H1 (cell line): ENCODE results near the gene GPR141. TPM values are rescaled to one million over a fixed set of nuclear protein-coding genes. Genes with fewer than 3 reads are reported as not detected.

Experiments used
- CTCF ChIA-PET: fragments of 300-600 bp; sonication (Branson Sonifier 250); formaldehyde crosslinking; loops from one replicate; lab custom pipeline; 2021; ENCODE audit not compliant: partially characterized antibody; lab: Charles Lee
- POLR2A ChIA-PET: fragments of 300-600 bp; sonication (Branson Sonifier 250); formaldehyde crosslinking; loops from one replicate; lab custom pipeline; 2021; ENCODE audit warnings: inconsistent platforms; ENCODE audit not compliant: partially characterized antibody; lab: Charles Lee
- DNase-seq, 2 experiments: peaks; one replicate each; pipeline versions ENCODE4 v3.0.0 to v3.0.0-alpha.2; 2010 to 2022; ENCODE audit warnings: low spot score in 2 of 2, low read depth in 1 of 2, mixed read lengths in 1 of 2
- FAIRE-seq: peaks from 2 replicates; lab custom pipeline; 2011; peaks lifted over from hg19 to GRCh38; lab: Jason Lieb, UNC
- H2AFZ ChIP-seq: 2 replicates; pipeline ENCODE4 v1.8.1; 2012; ENCODE audit warnings: low read length, inconsistent platforms
- H2AK5ac ChIP-seq: 2 replicates; pipeline ENCODE4 v1.6.1; 2013; ENCODE audit warnings: low read depth, low read length
- H2BK120ac ChIP-seq: replicated peaks from 2 replicates; pipeline ENCODE3; 2013; ENCODE audit warnings: low read depth, low read length, inconsistent platforms
- H2BK12ac ChIP-seq: 2 replicates; pipeline ENCODE4 v1.6.1; 2013; ENCODE audit warnings: low read depth, low read length
- H2BK15ac ChIP-seq: 2 replicates; pipeline ENCODE4 v1.6.1; 2013; ENCODE audit warnings: low read length
- H2BK20ac ChIP-seq: 2 replicates; pipeline ENCODE4 v1.6.1; 2013; ENCODE audit warnings: low read length
- H2BK5ac ChIP-seq: 2 replicates; pipeline ENCODE4 v1.6.1; 2013; ENCODE audit warnings: low read depth, low read length
- H3K14ac ChIP-seq: 2 replicates; pipeline ENCODE4 v1.6.1; 2013; ENCODE audit warnings: inconsistent platforms; ENCODE audit not compliant: insufficient read length
- H3K18ac ChIP-seq: 2 replicates; pipeline ENCODE4 v1.6.1; 2013; ENCODE audit warnings: low read length; ENCODE audit errors: extremely low read depth
- H3K23ac ChIP-seq: 2 replicates; pipeline ENCODE4 v1.6.1; 2013; ENCODE audit warnings: inconsistent platforms; ENCODE audit not compliant: insufficient read length
- H3K23me2 ChIP-seq: 2 replicates; pipeline ENCODE4 v1.6.1; 2013; ENCODE audit warnings: low read depth, low read length
- H3K27ac ChIP-seq: 2 replicates; pipeline ENCODE4 v1.6.1; 2011; ENCODE audit warnings: low read depth, low read length, inconsistent platforms
- H3K27me3 ChIP-seq, 4 experiments: replicated peaks in 1 of 4; 1 replicate in 1 of 4; 2 replicates in 3 of 4; pipeline versions ENCODE4 v1.6.1 to v1.8.1; 2011 to 2013; ENCODE audit warnings: low read length in 3 of 4, mild to moderate bottlenecking in 3 of 4, inconsistent platforms in 2 of 4, mixed read lengths in 2 of 4, moderate library complexity in 1 of 4; ENCODE audit not compliant: control insufficient read depth in 3 of 4, insufficient read depth in 3 of 4; ENCODE audit errors: extremely low read depth in 1 of 4
- H3K36me3 ChIP-seq, 4 experiments: 2 replicates each; pipeline versions ENCODE4 v1.6.1 to v1.8.1; 2011 to 2013; ENCODE audit warnings: mild to moderate bottlenecking in 4 of 4, low read length in 3 of 4, moderate library complexity in 2 of 4, control low read depth in 1 of 4, inconsistent platforms in 1 of 4; ENCODE audit not compliant: insufficient read depth in 4 of 4, control insufficient read depth in 2 of 4
- H3K4ac ChIP-seq: replicated peaks from 2 replicates; pipeline ENCODE3; 2013; ENCODE audit warnings: low read length, low read depth, mixed read lengths, inconsistent platforms; ENCODE audit not compliant: insufficient read length
- H3K4me1 ChIP-seq, 4 experiments: replicated peaks in 1 of 4; 1 replicate in 1 of 4; 2 replicates in 3 of 4; pipeline versions ENCODE4 v1.6.1 to v1.8.1; 2011 to 2013; ENCODE audit warnings: low read length in 3 of 4, inconsistent platforms in 2 of 4, mixed read lengths in 1 of 4; ENCODE audit not compliant: insufficient read depth in 4 of 4, control insufficient read depth in 3 of 4
- H3K4me2 ChIP-seq, 2 experiments: 2 replicates each; pipeline versions ENCODE4 v1.6.1 to v1.8.1; 2011 to 2013; ENCODE audit warnings: low read depth in 2 of 2, low read length in 2 of 2, control low read depth in 1 of 2, inconsistent platforms in 1 of 2, mild to moderate bottlenecking in 1 of 2; ENCODE audit not compliant: insufficient read depth in 1 of 2
- H3K4me3 ChIP-seq, 4 experiments: fragments of 200-600, 300-600 bp in 1 of 4; sonication (generic), shearing (Covaris generic), sonication (Bioruptor Twin) in 1 of 4; 2 replicates each; pipeline versions ENCODE4 v1.5.1 to v1.8.1; 2011 to 2016; ENCODE audit warnings: low read length in 4 of 4, low read depth in 3 of 4, control low read depth in 2 of 4, inconsistent platforms in 2 of 4, mild to moderate bottlenecking in 2 of 4, mixed read lengths in 1 of 4, moderate library complexity in 1 of 4; ENCODE audit not compliant: insufficient read depth in 2 of 4; ENCODE audit errors: extremely low read depth in 1 of 4
- H3K56ac ChIP-seq: replicated peaks from 2 replicates; pipeline ENCODE3; 2013; ENCODE audit warnings: low read depth, mild to moderate bottlenecking, mixed read lengths, low read length, inconsistent platforms; ENCODE audit not compliant: insufficient read length
- H3K79me1 ChIP-seq: 2 replicates; pipeline ENCODE4 v1.6.1; 2013; ENCODE audit warnings: low read depth, low read length, control low read depth
- H3K79me2 ChIP-seq, 2 experiments: 2 replicates each; pipeline versions ENCODE4 v1.6.1 to v1.8.1; 2012 to 2013; ENCODE audit warnings: low read length in 2 of 2, mild to moderate bottlenecking in 2 of 2, inconsistent platforms in 1 of 2; ENCODE audit not compliant: insufficient read depth in 2 of 2, control insufficient read depth in 1 of 2
- H3K9ac ChIP-seq, 4 experiments: replicated peaks in 1 of 4; 1 replicate in 1 of 4; 2 replicates in 3 of 4; pipeline versions ENCODE4 v1.6.1 to v1.8.1; 2011 to 2013; ENCODE audit warnings: low read depth in 3 of 4, low read length in 3 of 4, control low read depth in 2 of 4, mild to moderate bottlenecking in 2 of 4, moderate library complexity in 2 of 4, inconsistent platforms in 1 of 4; ENCODE audit errors: extremely low read depth in 1 of 4
- H3K9me3 ChIP-seq, 2 experiments: 2 replicates each; pipeline versions ENCODE4 v1.6.1 to v1.8.1; 2012 to 2013; ENCODE audit warnings: mild to moderate bottlenecking in 2 of 2, moderate library complexity in 2 of 2, control low read depth in 1 of 2, inconsistent platforms in 1 of 2, low read depth in 1 of 2, low read length in 1 of 2, mixed read lengths in 1 of 2; ENCODE audit not compliant: insufficient read depth in 2 of 2
- H4K20me1 ChIP-seq, 2 experiments: replicated peaks in 1 of 2; 2 replicates each; pipeline versions ENCODE3 to v1.8.1; 2011 to 2013; ENCODE audit warnings: inconsistent platforms in 2 of 2, low read length in 2 of 2, mild to moderate bottlenecking in 1 of 2; ENCODE audit not compliant: insufficient read depth in 2 of 2, control insufficient read depth in 1 of 2
- H4K5ac ChIP-seq: 2 replicates; pipeline ENCODE4 v1.6.1; 2013; ENCODE audit warnings: low read length, low read depth, mixed read lengths, inconsistent platforms; ENCODE audit not compliant: insufficient read length
- H4K8ac ChIP-seq: 2 replicates; pipeline ENCODE4 v1.8.0; 2013; ENCODE audit warnings: mild to moderate bottlenecking, moderate library complexity, low read length, inconsistent platforms; ENCODE audit not compliant: insufficient read depth; ENCODE audit errors: extremely low read depth
- H4K91ac ChIP-seq: replicated peaks from 2 replicates; pipeline ENCODE3; 2013; ENCODE audit warnings: low read length, mixed read lengths, inconsistent platforms; ENCODE audit not compliant: insufficient read length
- E2F6 ChIP-seq: IDR thresholded peaks from 2 replicates; pipeline ENCODE4 v1.6.1; 2012; ENCODE audit warnings: inconsistent platforms
- EZH2 ChIP-seq: fragments of 200-600 bp; sonication (generic); IDR thresholded peaks from 2 replicates; pipeline ENCODE4 v1.7.1; 2012; ENCODE audit warnings: low read depth, mild to moderate bottlenecking, moderate library complexity, low read length, inconsistent platforms; ENCODE audit not compliant: severe bottlenecking
- SAP30 ChIP-seq: fragments of 300-600 bp; sonication (generic); IDR thresholded peaks from 2 replicates; pipeline ENCODE4 v1.7.1; 2012; ENCODE audit warnings: low read length, moderate library complexity, mild to moderate bottlenecking, inconsistent platforms; ENCODE audit not compliant: insufficient read depth, insufficient replicate concordance
- SRF ChIP-seq: IDR thresholded peaks from 2 replicates; pipeline ENCODE4 v1.6.1; 2011; ENCODE audit warnings: mild to moderate bottlenecking, low read depth, low read length, moderate library complexity
- WGBS, 2 experiments: shearing (Covaris generic) in 1 of 2; methylation state at CpG; one replicate each; pipeline versions ENCODE4 v1.1.6 to v1.1.7; 2013 to 2015; ENCODE audit warnings: low lambda C conversion rate in 2 of 2, mixed read lengths in 2 of 2, inconsistent platforms in 1 of 2, low coverage in 1 of 2, missing lambda C conversion rate in 1 of 2; ENCODE audit not compliant: insufficient replicate concordance in 2 of 2, insufficient coverage in 1 of 2, insufficient read length in 1 of 2; ENCODE audit errors: extremely low coverage in 1 of 2, missing lambda C conversion rate in 1 of 2; 5-methylcytosine and 5-hydroxymethylcytosine counted together
- polyA plus RNA-seq, 7 experiments: library from polyadenylated mRNA; depleted of rRNA in 3 of 7; stranded (reverse) in 5 of 7; unstranded in 2 of 7; fragments of >200 nt in 5 of 7; fragments of 200-250 nt in 2 of 7; gene quantifications; 1 replicate in 5 of 7; 2 replicates in 1 of 7; 4 replicates in 1 of 7; pipeline versions ENCODE4 v1.2.1 to v1.2.3, GENCODE V29; 2011 to 2013; ENCODE audit warnings: missing spikeins in 2 of 7, mixed read lengths in 2 of 7
- total RNA-seq: library from RNA; stranded (reverse); fragmentation: NEBNext Ultra II Directional; extraction: Animal tissue kit (Norgen Biotek cat#: 25700); gene quantifications from 2 replicates; pipeline ENCODE4 v1.2.1, GENCODE V29; 2021

GPR141 gene
- total and polyA plus RNA-seq, 2 of the 8 experiments (the other 6 are each of a cell fraction or from before 2014, with no cell fraction given), result 0.45 to 1.0 TPM

GRCh38 chr7:37738321-37738720, 54.8 kb downstream of the GPR141 start:
- H2BK20ac ChIP-seq, result no peak overlapping the region
- H4K5ac ChIP-seq, result no peak overlapping the region
- no peaks in the 10 kb centered on the region for H3K27me3 ChIP-seq
- no peak overlapping the region for H2BK5ac ChIP-seq
- H3K4ac ChIP-seq, result no peak overlapping the region
- no peak overlapping the region for H3K23ac ChIP-seq
- no peak overlapping the region for H2AK5ac ChIP-seq
- no peak overlapping the region for H3K14ac ChIP-seq
- no peaks in the 10 kb centered on the region for H3K79me1 ChIP-seq
- no peak overlapping the region for H4K8ac ChIP-seq
- no peak overlapping the region for H4K91ac ChIP-seq
- H3K23me2 ChIP-seq, result no peaks in the 10 kb centered on the region
- no peaks in the 10 kb centered on the region for H3K36me3 ChIP-seq
- H2BK120ac ChIP-seq, result no peak overlapping the region
- no peak overlapping the region for H3K4me2 ChIP-seq
- DNase-seq, result no peak
- H3K4me3 ChIP-seq, result no peak overlapping the region
- no peaks in the 10 kb centered on the region for H4K20me1 ChIP-seq
- no peaks in the 10 kb centered on the region for H3K79me2 ChIP-seq
- no peak overlapping the region for H2BK12ac ChIP-seq
- no peak for FAIRE-seq
- H2AFZ ChIP-seq, result no peak overlapping the region
- no peak overlapping the region for H3K18ac ChIP-seq
- no peak overlapping the region for H3K27ac ChIP-seq
- H3K56ac ChIP-seq, result no peak overlapping the region
- no peak overlapping the region for H2BK15ac ChIP-seq
- H3K4me1 ChIP-seq, result no peaks in the 10 kb centered on the region
- 83% methylated on average over 1 of the region's 1 CpG; no CpG with 5 or more reads in 1 of the 2 experiments for WGBS, 2 experiments
- H3K9me3 ChIP-seq, result no peaks in the 10 kb centered on the region
- CTCF ChIA-PET, result interaction anchor here (0.6 kb wide), 1 partner anchor 374 kb away, joined by 3 read pairs; no protein-coding TSS in a partner anchor
- POLR2A ChIA-PET, result no interaction called here
- no peak overlapping the region for H3K9ac ChIP-seq
- TF ChIP-seq SRF (no peak), SAP30 (no peak), EZH2 (no peak), E2F6 (no peak)
